GM19324 (cell line): ENCODE measurements around the gene ADAD1.
"Not testable (repeated sequence)": the region's sequence is repeated elsewhere in the genome, so short reads cannot be mapped to it uniquely, and the experiment has no call there.

Source experiments
- ATAC-seq: cut with Tn5 transposase; IDR thresholded peaks from one replicate; pipeline ENCODE4 v1.9.1; 2021; ENCODE audit warnings: mild to moderate bottlenecking, moderate library complexity; ENCODE audit not compliant: unreplicated experiment, low FRiP score

ADAD1 gene

DNA sequence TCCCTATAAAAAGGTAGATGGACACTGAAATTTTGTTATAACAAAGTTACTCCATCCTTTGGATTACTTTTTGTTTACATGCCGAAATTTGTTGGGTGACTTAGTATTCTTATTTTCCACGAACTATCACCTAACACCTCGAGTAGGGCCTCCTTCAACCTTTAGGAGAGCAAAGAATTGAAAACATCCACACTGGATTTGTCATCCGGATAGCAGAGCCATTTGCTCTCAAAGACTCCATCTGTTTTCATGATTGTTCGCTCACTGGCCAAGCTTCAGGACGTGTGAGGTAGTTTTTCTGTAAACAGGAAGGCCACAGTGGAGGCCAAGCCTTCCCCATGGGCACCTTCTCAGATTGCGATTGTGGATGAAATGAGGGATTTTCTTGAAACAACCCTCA is at the start of gene ADAD1:
Gene ADAD1 (plus strand): TSS at position 301 of the 400 bp plus-strand sequence. CDS start 1,059 bp downstream, outside the sequence.
- no peak for ATAC-seq

DNA sequence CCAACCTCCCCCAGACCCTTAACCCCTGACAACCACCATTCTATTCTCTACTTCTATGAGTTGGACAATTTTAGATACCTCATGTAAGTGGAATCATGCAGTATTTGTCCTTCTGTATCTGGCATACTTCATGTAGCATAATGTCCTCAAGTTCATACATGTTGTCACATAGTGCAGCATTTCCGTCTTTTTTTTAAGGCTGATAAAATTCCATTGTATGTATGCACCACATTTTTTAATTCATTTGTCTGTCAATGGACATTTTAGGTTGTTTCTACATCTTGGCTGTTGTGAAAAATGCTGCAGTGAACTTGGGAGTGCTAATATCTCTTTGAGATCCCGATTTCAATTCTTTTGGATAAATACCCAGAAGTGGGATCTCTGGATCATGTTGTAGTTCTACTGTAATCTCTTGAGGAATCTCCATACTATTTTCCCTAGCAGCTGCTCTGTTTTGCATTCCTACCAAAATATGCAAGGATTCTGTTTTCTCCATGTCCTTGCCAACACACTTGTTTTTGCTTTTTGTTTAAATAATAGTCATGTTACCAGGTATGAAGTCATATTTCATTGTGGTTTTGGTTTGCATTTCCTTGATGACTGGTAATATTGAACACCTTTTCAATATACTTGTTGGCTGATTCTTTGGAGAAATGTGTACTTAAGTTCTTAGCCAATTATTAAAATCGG is 48.8 kb upstream of the ADAD1 start:
- ATAC-seq, result no peak

DNA sequence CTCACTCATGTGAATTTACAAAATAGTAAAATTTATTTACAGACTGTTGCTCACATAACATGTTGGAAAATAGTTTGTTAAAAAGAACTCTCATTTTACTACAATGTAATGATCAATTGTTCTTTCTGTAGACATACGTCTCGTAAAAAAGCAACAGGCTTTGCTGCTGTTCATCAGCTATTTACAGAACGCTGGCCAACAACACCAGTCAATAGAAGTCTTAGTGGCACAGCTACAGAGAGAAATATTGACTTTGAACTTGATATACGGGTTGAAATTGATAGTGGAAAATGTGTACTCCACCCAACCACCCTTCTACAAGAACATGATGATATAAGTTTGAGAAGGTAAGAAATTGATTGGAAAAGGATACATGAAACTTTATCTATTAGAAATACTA is 47.6 kb upstream of the ADAD1 start:
- ATAC-seq, result no peak

DNA sequence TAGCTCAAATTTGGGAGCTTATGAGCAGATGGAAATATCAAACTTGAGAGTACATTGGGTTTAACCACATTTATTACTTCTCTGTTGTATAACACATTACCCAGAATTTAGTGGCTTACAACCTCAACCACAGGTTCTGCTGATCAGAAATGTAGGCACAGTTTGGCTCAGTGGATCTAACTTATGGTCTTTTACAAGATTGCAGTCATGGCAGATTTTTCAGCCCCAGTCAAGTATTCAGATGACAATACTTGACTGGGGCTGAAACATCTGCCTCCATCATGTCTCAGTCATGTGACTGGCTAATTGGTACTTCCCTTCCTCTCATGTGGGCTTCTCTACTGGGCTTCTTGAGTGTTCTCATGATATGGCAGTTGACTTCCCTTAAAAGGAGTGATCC is 44.0 kb upstream of the ADAD1 start:
- no peak for ATAC-seq

DNA sequence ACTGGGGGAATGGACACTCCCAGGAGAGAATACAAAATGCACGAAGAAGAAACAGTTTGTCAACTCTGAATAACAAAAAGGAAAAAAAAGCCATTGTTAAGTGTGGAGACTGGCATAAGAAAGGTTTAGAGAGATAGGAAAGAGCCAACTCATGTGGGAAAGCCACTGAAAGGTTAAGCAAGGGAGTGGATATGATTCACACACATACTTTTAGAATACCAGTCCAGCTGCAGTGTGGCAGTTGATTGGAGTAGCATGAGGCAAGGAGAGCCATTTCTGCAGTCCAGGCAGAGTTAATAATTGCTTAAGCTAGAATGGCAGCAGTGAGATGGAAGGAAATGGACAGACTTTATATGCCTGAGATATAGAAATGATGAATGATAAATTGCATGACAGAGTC is 36.9 kb upstream of the ADAD1 start:
- ATAC-seq, result no peak

DNA sequence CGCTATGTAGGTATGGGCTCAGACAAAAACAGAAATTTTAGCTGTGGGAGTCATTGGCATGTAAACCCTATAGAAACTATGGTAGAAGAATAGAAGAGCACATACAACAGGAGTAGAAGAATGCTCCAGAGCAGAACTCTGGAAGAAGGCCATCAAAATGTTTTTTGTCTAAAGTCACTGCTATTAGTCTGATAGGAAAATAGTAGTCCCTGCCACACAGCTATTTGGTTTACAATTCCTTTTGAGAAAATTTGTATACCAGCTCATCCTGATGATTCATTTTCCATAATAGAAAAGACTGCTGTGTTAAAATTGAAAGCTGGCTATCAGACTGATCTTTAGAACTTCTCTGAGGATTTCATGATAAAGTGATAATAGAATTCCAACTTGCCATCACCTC is 32.8 kb upstream of the ADAD1 start:
- no peak for ATAC-seq

DNA sequence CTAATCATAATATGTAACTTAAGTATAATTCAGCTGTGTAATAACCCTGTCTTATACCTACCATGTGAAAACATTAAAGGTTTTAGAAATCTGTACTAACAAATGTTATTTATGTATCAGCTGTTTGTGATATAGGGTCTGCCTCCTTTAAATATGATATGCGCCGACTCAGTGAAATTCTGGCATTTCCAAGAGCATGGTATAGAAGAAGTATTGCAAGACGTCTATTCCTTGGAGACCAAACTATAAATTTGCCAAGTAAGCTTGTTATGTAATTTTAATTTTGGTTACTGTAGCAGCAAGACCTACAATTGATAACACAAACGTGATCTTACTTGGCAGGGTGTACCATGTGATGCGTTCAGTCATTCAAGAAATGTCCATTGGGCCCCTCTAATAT is 32.3 kb upstream of the ADAD1 start:
- no peak for ATAC-seq

DNA sequence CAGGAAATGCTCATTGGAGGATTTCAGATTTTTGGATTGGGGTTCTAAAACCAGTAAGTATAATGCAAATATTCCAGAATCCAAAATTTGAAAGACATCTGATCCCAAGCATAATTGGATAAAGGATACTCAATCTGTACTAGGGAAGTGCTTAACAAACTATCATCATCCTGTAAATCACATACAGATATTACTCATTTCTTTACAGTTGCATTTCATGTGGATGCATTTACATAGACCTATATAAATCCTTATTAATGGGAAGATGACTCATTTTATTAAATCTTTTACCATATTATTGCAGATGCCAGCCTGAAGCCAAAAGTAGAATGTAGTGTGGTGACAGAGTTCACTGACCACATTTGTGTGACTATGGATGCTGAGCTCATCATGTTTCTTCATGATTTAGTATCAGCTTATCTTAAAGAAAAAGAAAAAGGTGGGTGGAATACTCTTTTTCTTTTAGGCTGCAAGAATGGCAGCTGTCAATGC is 22.4 kb upstream of the ADAD1 start:
- no peak for ATAC-seq

DNA sequence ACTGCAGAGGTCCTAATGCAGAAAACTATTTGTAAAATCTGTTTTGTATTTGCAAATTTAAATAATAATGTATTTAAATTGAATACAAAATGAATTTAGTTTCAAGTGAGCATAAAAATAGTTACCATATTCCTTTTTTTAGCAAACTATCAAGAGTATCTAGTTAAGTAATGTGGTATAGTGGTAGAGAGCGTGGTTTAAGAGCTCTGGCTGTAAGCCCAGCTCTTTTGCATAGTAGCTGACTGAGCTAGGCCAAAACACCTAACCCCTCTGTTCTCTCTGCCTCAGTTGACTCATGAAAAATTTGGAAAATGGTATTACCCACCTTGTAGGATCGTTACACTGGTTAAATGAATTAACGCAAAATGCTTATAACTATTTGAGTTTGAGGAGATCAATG is 18.1 kb upstream of the ADAD1 start:
- ATAC-seq, result no peak

DNA sequence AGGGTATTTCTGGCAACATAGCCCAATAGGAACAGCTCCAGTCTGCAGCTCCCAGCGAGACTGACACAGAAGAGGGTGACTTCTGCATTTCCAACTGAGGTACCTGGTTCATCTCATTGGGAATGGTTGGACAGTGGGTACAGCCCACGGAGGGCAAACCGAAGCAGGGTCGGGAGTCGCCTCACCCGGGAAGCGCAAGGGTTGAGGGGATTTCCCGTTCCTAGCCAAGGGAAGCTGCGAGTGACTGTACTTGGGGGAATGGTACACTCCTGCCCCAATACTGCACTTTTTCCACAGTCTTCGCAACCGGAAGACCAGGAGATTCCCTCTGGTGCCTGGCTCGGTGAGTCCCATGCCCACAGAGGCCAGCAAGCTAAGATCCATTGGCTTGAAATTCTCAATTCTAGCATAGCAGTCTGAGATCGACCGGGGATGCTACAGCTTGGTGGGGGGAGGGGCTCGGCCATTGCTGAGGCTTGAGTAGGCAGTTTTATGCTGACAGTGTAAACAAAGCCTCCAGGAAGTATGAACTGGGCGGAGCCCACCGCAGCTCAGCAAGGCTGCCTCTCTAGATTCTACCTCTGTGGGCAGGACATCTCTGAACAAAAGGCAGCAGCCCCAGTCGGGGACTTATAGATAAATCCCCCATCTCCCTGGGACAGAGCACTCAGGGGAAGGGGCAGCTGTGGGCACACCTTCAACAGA is 14.0 kb upstream of the ADAD1 start:
- no peak for ATAC-seq

DNA sequence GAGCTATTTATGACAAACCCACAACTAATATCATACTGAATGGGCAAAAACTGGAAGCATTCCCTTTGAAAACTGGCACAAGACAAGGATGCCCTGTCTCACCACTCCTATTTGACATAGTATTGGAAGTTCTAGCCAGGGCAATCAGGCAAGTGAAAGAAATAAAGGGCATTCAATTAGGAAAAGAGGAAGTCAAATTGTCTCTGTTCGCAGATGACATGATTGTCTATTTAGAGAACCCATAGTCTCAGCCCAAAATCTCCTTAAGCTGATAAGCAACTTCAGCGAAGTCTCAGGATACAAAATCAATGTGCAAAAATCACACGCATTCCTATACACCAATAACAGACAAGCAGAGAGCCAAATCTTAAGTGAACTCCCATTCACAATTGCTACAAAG is 10.0 kb upstream of the ADAD1 start:
- not testable (repeated sequence) for ATAC-seq

DNA sequence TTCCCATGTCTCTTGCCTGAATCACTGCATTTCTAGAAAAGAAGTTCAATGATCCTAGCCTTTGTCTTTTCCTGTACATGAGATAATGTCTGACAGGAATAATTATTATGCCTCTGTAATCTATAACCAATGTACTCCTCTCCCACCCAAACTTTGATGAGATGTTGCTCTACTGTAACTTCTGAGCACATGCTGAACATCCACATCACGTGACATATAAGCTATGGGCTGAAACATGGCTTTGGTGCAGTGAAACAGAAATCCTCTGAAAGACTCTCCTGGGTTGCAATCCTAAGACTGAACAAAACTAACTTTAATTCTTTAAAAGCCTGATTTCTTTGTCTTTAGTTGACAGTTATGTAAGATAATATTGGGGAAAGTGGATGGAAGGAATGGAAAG is 1.5 kb upstream of the ADAD1 start:
- no peak for ATAC-seq

DNA sequence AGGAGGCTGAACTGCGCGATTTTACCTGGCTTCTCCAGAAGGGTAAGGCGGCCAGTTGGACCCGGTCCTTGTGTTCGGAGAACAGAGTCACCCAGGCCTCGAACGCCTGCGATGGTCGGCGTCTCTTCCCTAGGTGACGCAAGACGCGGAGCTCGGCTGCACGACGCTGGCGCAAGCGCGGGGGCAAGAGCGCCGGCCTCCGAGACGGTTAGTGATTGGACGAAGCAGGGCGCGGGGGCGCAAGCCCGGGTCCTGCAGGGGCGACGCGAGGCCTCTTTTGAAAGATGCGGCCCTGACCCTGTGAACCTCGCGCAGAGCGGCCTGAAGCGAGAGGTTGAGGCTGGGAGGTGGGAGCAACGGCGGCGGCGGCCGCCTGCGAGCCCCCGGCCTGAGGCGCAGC is 428 bp downstream of the ADAD1 start:
- no peak for ATAC-seq

DNA sequence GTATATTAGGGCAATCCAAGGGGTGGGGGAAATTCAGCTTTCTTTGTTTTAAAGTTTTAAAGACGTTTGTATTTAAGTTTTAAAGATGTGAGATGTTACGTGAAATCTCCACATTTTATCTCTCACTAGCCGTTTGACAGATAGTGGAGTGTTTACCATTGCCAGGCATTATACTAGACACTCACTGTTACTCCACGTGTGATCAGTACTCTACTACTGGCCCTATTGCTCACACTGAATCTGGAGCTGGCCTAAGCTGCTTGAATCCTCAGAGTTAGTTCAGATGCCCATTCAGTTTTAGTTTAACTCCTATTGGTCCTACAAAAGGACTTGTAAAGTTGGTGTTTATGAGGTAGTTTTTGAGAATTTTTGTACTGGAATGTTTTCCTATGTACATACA is 4.5 kb downstream of the ADAD1 start:
- no peak for ATAC-seq

DNA sequence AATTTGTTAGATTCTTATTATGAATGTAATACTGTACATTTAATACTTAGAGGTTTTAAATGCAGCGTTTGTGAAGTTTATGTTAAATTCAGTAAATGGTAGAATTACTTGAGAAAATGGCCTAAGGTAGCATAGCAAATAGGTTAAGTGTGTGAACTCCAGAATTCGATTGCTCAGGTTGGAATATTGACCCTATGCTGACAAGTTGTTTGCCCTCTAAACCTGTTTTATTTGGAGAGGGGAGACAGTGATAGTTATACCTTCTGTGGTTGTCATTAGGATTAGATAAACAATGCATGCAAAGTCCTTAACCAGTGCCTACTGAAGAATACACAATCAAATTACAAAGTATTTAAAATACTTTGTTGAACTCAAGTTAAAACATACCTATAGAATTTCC is 5.4 kb downstream of the ADAD1 start:
- ATAC-seq, result no peak

DNA sequence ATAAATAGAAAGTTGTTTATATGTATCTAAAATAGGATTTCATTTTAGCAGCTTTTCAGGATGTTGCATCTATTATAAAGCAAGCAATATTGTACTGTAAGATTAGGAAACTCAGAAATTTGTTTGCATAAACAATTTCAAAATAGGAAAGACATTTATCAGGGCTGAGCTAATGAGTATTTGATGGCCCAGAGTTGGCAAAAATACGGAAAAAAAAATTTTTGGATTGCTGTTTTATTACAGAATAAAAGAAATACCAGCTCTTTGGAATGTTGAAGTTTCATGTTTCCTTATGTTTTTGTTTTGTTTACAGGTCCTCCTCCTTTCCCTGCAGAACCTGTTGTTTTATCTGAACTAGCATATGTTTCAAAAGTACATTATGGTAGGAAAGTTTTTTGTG is 14.5 kb downstream of the ADAD1 start:
- ATAC-seq, result no peak

DNA sequence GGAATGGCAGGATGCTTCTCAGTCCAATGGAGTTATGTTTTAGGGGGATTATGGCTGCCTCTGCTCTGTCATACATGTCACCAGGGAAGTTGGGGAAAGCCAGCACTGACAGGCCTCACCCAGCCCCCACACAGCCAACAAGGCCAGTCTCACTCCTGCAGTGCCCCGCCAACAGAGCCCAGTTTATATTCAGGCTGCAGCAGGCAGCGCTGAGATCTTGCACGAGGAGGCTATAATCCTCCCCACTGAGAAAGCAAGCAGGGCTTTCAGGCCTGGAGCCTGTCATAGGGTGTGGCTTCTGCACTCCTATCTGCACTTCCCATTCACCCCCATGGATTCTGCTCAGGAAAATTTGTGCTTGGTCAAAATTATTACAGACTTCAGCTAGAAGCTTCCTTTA is 25.1 kb downstream of the ADAD1 start:
- ATAC-seq, result no peak

DNA sequence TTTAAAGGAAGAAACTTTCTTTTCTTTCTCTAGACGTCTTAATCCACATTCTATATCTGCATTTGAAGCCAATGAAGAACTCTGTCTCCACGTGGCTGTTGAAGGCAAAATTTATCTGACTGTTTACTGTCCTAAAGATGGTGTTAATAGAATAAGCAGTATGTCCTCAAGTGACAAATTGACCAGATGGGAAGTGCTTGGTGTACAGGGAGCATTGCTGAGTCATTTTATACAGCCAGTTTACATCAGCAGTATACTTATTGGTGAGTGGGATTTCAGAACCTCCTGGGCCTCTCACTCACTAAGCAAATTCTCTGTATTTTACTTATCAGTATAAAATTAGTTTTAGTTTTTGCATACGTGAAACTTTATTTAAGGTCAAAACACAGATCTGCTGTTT is 33.7 kb downstream of the ADAD1 start:
- no peak for ATAC-seq

DNA sequence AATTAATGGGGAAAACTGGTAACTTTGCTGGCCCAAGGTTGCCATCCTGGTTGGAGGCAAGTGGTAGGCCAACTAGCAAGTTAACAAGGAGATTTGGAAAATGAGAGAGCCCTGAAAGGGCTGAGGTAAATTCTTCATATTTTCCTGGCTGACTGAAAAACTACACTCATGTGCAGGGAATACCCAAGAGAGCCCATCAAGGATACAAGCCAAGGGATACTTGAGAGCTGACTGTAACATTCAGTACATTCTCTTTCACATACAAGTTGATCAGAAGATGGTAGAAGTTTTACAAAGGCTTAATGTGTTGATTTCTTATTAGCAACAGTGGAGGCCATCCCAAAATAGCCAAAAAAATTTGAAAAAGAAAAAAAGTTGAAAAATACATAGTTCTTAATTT is 44.4 kb downstream of the ADAD1 start:
- no peak for ATAC-seq

DNA sequence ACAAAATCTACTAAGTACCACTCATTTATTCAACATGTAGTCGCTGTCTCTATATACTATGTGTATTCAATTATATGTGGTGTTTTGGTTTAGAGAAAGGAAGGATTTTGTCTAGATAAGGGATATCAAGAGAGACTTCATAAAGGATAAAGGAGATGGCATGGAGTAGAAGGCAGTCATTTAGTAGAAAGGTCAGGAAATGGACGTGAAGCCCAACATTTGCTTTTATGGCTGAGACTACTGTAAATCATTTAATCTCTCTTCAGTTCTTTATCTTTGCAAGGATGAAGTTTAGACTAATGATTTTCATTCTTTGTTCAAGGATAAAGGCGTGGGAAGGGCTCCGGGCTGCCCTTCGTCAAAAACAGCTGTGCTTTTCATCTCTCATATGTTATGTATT is 52.5 kb downstream of the ADAD1 start:
- no peak for ATAC-seq

DNA sequence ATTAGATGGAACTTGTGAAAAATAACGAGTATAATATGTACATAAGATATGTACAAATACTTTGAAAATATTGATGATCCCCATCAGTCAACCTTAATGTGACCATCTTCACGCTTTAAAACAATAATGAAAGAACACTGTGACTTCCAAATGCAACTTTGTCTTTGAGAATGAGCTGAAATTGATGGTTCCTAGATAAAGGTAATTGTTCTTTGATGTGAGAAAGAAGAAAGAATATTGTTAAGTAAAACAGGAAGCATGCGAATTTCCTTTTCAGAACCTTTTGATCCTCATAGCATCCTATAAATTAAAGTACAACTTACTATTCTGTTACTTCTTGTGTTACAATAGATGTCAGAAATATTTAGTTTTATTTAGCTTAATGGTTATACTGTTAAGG is 55.5 kb downstream of the ADAD1 start:
- ATAC-seq, result no peak

DNA sequence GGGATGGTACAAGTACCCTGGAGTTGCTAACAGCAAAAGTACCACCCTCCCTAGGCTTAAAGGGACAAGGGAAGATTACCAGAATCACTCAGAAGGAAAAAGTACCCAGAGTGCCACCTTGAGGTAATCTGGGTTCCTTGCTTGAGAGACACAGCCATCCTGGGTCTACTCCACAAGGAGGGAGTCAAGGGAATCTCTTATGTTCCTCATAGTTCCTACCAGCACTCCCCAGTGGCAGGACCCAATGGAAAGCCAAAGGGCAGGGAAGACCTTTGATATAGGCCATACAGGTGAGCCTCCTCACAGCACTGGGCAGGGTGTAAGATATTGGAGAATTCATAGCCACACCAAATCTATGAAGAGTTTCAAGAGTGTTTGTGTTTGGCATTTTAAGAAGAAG is 72.0 kb downstream of the ADAD1 start:
- no peak for ATAC-seq
